NB4 (cell line): ENCODE data around the gene DTL.

ENCODE experiments used
- DNase-seq: peaks from one replicate; pipeline ENCODE4 v3.0.0; 2010; ENCODE audit warnings: low read depth
- H3K4me3 ChIP-seq: one replicate; pipeline ENCODE4 v1.5.1; 2011; ENCODE audit warnings: mild to moderate bottlenecking, low read depth, low read length, moderate library complexity
- MYC ChIP-seq: IDR thresholded peaks from 2 replicates; pipeline ENCODE4 v1.6.1; 2011; ENCODE audit warnings: low read depth, low read length
- POLR2A ChIP-seq: IDR thresholded peaks from 2 replicates; pipeline ENCODE4 v1.6.1; 2011; ENCODE audit warnings: mild to moderate bottlenecking; ENCODE audit not compliant: insufficient read length; ENCODE audit errors: extremely low read depth
- TF ChIP-seq, protein P1 (sequence below): IDR thresholded peaks from one replicate; pipeline ENCODE4 v1.5.1; 2012; ENCODE audit warnings: low read depth, low read length
- TF ChIP-seq, protein P2 (sequence below): IDR thresholded peaks from 2 replicates; pipeline ENCODE4 v1.6.1; 2011; ENCODE audit warnings: low read depth, low read length

The DTL gene

DNA sequence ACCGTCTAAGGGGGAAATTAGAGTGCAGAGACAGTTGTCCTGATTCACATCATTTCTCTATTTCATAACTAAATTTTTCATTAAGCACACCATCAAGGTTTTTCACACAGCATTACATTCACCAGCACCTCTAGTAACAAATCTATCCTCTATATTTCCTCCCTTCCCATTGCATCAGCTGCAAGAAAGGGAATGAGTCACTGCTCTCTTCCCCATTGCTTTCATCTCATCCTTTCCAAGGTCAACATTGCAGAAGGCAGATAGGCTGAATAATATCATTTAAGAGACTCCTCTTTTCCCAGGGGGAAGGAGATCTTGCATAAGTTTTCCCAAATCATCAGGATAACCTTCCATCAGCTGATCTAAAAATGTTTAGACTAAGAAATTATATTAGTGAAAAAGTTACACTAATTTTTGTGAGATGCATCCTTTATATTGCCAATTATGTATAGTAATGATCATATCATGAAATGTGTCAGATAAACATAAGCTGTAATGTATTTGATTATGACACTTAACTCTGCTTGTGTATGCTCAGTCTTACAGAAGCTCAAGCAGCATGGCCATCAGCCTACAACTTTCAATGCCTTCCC is 4.5 kb upstream of the DTL start:
- DNase-seq = peak; percentile 47
- TF ChIP-seq POLR2A (no peak), MYC (no peak)
- TF ChIP-seq, protein P1, sequence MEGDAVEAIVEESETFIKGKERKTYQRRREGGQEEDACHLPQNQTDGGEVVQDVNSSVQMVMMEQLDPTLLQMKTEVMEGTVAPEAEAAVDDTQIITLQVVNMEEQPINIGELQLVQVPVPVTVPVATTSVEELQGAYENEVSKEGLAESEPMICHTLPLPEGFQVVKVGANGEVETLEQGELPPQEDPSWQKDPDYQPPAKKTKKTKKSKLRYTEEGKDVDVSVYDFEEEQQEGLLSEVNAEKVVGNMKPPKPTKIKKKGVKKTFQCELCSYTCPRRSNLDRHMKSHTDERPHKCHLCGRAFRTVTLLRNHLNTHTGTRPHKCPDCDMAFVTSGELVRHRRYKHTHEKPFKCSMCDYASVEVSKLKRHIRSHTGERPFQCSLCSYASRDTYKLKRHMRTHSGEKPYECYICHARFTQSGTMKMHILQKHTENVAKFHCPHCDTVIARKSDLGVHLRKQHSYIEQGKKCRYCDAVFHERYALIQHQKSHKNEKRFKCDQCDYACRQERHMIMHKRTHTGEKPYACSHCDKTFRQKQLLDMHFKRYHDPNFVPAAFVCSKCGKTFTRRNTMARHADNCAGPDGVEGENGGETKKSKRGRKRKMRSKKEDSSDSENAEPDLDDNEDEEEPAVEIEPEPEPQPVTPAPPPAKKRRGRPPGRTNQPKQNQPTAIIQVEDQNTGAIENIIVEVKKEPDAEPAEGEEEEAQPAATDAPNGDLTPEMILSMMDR = no peak
- TF ChIP-seq, protein P2, sequence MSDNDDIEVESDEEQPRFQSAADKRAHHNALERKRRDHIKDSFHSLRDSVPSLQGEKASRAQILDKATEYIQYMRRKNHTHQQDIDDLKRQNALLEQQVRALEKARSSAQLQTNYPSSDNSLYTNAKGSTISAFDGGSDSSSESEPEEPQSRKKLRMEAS = no peak
- H3K4me3 ChIP-seq = peak overlapping the region; percentile 18

DNA sequence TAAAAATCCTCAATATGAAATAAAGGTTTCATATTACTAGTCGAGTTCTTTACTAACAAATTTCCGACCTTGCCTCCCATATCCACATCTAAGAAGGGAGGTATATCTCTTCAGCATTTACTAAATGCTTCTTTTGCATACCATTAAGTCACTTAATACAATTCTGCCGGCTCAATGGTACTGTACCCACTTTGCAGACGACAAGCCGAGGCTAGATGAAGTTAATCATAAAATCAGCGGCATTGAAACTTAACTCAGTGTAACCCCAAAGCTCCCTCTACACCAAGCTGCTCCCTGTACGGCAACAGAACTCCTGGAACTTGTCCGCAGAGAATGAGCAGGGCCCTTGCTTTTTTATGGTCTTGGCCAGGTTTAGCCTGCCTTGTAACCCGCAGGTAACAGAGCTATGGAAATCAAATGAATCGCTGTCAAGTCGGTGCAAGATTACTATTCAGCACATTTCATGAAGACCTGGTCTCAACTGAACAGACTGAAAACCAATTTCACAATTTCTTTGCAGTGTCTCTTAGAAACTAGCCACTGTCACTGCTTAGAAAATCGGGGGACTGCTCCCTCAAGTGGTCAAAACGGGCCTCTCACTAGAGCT is 929 bp upstream of the DTL start:
- no peak for DNase-seq
- no peak for TF ChIP-seq POLR2A
- TF ChIP-seq, protein P1 = peak; percentile 49
- H3K4me3 ChIP-seq = peak overlapping the region; percentile 98

DNA sequence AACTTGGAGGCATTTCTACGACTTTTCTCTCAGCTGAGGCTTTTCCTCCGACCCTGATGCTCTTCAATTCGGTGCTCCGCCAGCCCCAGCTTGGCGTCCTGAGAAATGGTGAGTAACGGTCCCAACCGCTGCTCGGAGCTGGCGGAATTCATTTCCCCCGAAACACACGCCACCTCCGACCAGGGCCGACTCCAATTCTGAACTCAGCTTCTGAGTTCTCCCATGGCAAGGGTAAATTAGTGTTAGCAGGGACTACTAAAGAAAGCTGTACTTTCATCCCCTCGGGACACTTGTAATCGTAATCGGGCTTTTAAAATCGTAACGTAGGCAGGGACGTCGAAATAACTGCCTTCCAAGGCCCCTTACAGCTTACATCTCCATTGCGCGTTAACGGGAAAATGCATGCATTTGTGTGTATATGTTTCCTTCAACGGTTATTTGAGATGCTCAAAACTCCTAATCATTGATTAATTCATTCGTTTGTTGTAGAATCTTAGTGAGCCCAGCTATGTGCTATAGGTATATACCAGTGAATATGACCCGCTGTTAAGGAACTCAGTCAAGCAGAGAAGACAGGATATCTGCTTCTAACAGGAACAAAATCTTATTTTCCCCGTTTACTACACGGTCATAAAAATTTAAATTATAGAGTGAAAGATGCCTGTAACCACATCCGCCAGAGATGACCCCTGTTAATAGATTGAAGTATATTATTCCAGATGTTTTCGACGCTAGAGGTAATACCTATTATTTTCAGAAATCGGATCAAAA is 472 bp downstream of the DTL start:
- DNase-seq = no peak
- TF ChIP-seq, protein P1 = no peak
- TF ChIP-seq MYC = no peak
- TF ChIP-seq POLR2A = no peak
- TF ChIP-seq, protein P2 = no peak
- peak overlapping the region; percentile 98 for H3K4me3 ChIP-seq

DNA sequence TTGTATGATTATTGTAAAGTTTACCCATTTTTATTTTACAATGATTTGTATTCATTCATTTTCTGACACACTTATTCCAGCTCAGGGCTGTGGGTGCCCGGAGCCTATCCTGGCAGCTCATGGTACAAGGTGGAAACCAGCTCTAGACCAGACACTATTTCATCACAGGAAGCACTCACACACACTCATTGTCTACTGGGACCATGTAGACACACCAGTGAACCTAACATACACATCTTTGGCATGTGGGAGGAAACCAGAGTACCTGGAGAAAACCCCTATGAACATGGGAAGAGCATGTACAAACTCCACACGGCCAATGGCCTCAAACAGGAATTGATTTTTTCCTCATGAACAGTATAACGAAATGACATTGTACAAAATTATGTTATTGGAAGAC is 2.4 kb downstream of the DTL start:
- TF ChIP-seq, protein P1 = no peak
- no peak for TF ChIP-seq MYC
- no peak for TF ChIP-seq POLR2A
- TF ChIP-seq, protein P2 = no peak
- peak; percentile 60 for DNase-seq
- peak overlapping the region; percentile 98 for H3K4me3 ChIP-seq

DNA sequence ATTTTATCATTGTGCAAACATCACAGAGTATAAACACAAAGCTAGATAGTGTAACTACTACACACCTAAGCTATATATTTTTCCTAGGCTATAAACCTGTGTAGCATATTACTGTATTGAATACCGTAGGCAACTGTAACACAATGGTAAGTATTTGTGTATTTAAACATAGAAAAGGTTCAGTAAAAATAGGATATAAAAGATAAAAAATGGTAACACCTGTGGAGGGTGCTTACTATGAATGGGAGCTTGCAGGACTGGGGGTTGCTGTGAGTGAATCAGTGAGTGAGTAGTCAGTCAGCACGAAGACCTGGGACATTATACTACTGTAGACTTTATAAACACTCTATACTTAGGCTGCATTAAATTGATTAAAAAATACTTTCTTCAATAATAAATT is 4.1 kb downstream of the DTL start:
- DNase-seq = no peak
- H3K4me3 ChIP-seq = peak overlapping the region; percentile 22
- TF ChIP-seq, protein P2 = no peak
- TF ChIP-seq POLR2A (no peak), MYC (no peak)
- TF ChIP-seq, protein P1 = no peak
